Measurements from ENCODE around the gene ELAVL3.
A peak's percentile ranks its signal among the peaks of the same experiment; 100 is the strongest.

The ELAVL3 gene

DNA sequence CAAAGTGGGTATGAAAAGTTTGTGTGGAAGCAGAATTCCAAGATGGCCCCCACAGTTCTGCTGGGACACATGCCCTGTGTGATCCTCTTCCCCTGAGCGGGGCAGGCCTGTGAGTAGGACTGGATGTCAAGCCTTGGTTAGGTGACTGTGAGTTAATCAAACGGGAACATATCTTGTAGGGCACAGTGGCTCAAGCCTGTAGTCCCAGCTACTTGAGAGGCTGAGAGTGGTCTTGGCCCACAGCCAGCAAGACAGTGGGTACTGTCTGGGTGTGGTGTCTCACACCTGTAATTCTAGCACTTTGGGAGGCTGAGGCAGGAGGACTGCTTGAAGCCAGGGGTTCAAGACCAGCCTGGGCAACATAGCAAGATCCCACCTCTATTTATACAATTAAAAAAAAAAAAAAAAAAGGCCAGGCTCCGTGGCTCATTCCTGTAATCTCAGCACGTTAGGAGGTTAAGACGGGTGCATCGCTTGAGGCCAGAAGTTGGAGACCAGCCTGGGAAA is 18.4 kb upstream of the ELAVL3 start:
- Mint-ChIP-seq H3K27me3 (no peaks in the 10 kb centered on the region), H3K9me3 (no peaks in the 10 kb centered on the region), H3K27ac (no peak overlapping the region), H3K36me3 (ENCODE audit: low read depth) (peaks cover 8% of the 10 kb centered on the region), H3K4me1 (peaks cover under 1% of the 10 kb centered on the region), H3K4me3 (no peak overlapping the region)
- DNase-seq (no peak), ATAC-seq (no peak)

DNA sequence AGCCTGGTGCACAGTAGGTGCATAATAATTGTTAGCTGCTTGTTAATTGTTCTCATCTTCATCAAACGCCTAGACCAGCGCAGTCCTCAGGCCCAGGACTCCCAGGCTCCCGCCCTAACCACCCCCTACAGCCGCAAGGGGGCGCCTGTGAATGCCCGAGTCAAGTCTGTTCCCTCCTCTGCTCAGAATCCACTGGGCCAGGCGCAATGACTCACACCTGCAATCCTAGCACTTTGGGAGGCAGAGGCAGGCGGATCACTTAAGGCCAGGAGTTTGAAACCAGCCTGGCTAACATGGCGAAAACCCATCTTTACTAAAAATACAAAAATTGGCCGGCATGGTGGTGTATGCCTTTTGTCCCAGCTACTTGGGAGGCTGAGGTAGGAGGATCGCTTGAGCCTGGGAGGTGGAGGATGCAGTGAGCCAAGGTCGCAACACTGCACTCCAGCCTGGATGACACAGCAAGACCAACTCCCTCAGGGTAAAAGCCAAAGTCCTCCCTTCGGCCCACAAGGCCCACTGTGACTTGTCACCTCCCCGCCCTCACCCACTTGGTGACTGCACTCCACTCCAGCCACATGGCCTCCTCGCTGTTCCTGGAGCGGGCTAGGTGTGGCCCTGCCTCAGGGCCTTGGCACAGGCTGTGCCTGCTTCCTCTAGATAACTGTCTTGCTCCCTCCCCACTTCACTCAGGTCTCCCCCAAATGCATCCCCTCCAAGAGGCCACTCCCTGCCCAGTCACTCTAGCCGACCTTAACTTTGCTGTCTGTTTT is 15.7 kb upstream of the ELAVL3 start:
- Mint-ChIP-seq H3K36me3 (ENCODE audit: low read depth) (peaks cover 8% of the 10 kb centered on the region), H3K4me1 (no peaks in the 10 kb centered on the region), H3K27me3 (no peaks in the 10 kb centered on the region), H3K4me3 (no peak overlapping the region), H3K9me3 (no peaks in the 10 kb centered on the region), H3K27ac (no peak overlapping the region)
- peak; percentile 75 for DNase-seq
- peak; percentile 77 for ATAC-seq

GRCh38 chr19:11495885-11496284 is 15.0 kb upstream of the ELAVL3 start:
- Mint-ChIP-seq H3K36me3 (ENCODE audit: low read depth) (peaks cover 9% of the 10 kb centered on the region), H3K27me3 (no peaks in the 10 kb centered on the region), H3K4me1 (no peaks in the 10 kb centered on the region), H3K27ac (no peak overlapping the region), H3K9me3 (no peaks in the 10 kb centered on the region), H3K4me3 (no peak overlapping the region)
- ATAC-seq (no peak), DNase-seq (no peak)

DNA sequence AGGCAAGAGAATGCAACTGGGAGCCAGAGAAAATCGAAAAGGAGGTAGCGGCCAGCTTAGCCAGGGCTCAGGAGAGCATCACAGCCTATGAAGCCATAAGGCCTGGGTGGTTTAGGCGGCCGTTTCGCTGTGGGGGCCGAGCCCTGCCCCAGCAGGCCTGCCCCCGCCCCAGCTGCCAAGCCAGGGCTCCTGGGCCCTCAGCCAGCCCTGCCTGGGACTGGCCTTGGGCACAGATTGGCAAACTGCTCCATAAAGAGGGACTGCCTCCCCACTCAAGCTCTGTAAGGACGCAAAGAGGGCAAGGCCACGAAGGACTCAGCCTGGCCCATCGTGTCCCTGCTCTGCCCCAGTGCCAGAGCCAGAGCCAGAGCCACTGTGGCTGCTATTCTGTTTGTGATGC is 14.6 kb upstream of the ELAVL3 start:
- H3K4me3 Mint-ChIP-seq, result no peak overlapping the region
- no peaks in the 10 kb centered on the region for H3K9me3 Mint-ChIP-seq
- DNase-seq (no peak), ATAC-seq (no peak)
- H3K36me3 Mint-ChIP-seq (ENCODE audit: low read depth), result peaks cover 13% of the 10 kb centered on the region
- no peaks in the 10 kb centered on the region for H3K4me1 Mint-ChIP-seq
- H3K27ac Mint-ChIP-seq, result no peak overlapping the region
- H3K27me3 Mint-ChIP-seq, result no peaks in the 10 kb centered on the region

DNA sequence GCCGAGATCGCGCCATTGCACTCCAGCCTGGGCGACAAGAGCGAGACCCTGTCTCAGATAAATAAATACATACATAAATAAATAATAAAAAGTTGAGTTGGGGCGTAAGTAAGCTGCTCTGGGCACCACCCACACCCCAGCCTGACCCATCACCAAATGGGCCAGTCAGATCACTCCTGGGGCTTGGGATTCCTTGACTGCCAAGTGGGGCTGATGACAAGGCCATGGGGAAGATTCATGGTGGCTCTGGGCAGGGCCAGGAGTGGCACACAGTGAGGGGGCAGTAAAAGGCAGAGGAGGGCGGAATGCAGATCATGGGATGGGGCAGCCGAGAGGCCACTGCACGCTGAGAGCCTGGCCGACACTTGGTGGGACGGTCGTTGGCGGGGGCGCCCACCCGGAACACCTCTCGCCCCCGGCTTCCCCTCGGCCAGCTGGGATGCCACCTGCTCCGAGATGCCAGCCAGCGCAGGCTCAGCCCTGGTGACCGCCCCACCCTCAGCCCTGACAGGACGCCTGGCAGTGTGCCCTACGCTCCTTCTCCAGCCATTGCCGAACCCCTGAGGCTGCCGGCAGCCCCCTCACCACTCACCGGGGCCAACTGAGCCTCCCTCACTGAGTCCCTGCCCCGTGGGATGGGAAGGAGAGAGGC is 13.9 kb upstream of the ELAVL3 start:
- H3K27me3 Mint-ChIP-seq, result no peaks in the 10 kb centered on the region
- peaks cover 14% of the 10 kb centered on the region for H3K36me3 Mint-ChIP-seq (ENCODE audit: low read depth)
- H3K4me1 Mint-ChIP-seq, result no peaks in the 10 kb centered on the region
- H3K4me3 Mint-ChIP-seq, result no peak overlapping the region
- H3K9me3 Mint-ChIP-seq, result no peaks in the 10 kb centered on the region
- DNase-seq, result no peak
- no peak overlapping the region for H3K27ac Mint-ChIP-seq
- ATAC-seq, result no peak

DNA sequence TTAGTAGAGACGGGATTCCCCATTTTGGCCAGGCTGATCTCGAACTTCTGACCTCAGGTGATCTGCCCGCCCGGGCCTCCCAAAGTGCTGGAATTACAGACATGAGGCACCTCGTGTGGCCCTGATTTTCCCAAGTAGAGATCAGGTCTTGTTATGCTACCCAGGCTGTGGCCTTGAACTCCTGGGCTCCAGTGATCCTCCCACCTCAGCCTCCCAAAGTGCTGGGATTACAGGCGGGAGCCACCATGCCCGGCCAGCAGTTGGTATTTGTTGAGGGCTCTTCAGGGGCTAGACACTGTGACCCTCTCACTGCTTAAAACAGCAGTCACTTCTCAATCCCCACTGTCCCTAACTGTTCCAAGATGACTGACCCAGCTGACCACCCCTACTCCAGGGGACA is 8.5 kb upstream of the ELAVL3 start:
- Mint-ChIP-seq H3K27ac (no peak overlapping the region), H3K4me1 (no peaks in the 10 kb centered on the region), H3K36me3 (ENCODE audit: low read depth) (peaks cover 12% of the 10 kb centered on the region), H3K9me3 (no peaks in the 10 kb centered on the region), H3K4me3 (no peak overlapping the region), H3K27me3 (no peaks in the 10 kb centered on the region)
- ATAC-seq (no peak), DNase-seq (no peak)

DNA sequence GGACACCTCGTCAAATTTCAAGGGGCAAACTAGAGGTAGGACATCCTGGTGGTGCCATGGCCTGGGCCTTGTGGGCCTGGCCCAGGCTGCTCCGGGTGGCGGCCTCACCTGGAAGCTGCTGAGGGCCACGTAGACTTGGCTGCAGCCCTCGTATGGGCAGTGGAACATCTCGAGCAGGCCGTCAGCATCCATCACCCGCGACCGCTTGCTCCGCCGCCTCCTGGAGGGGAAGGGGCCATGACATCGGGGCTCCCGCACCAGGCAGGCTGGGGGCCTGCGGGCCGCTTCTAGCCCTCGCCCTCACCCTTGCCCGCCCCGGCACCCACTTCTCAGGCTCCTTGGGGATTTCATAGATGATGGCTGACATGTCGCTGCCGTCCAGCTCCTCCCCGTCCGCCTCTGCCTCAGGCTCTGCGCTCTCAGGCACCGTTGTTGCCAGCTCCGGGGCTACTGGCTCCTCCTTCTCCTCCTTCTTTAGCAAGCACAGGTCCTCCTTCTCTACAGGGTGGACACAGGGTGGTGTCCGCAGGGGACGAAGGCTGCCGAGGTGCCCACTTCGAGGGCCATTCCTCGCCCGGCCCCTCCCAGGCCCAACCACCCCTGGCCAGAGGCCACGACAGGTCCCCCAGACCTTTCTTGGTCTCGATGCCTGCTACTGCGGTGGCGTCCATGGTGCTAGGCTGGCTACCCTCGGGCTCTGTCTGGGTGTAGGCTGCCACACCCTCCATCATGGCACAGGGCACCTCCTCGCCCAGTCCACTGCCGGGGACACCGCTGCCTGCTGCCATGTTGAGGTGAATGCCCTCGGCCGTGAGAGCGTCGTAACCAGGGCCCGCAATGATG is 6.0 kb upstream of the ELAVL3 start:
- no peak overlapping the region for H3K4me3 Mint-ChIP-seq
- DNase-seq (no peak), ATAC-seq (no peak)
- no peak overlapping the region for H3K27ac Mint-ChIP-seq
- H3K9me3 Mint-ChIP-seq, result no peaks in the 10 kb centered on the region
- H3K36me3 Mint-ChIP-seq (ENCODE audit: low read depth), result peaks cover 14% of the 10 kb centered on the region
- peaks cover under 1% of the 10 kb centered on the region for H3K27me3 Mint-ChIP-seq
- peaks cover 8% of the 10 kb centered on the region for H3K4me1 Mint-ChIP-seq

DNA sequence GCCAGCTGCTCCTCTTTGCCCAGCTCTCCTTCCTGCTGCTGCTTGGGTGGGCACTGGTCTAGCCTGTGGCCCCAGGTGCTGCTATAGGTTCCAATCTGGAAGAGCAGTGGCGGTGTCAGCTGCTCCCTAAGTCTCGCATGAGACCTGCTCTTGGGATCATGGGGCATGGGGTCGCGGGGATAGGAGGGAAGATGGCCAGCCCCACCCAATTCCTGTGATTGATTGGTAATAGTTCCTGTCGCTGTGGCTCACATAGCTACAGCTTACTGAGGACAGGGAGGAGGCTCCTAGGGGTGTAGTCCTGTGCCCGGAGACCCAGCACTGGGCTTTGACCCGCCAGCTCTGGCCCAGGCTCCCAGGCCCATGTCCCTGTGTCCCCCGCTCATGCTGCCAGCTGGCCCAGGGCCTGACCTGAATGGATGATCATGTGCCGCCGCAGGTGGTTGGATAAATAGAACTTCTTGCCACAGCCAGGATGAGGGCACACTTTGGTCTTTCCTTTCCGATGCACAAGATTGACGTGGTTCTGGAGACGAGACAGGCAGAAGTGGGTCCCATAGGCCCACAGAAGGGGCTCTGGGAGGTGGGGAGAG is 4.5 kb upstream of the ELAVL3 start:
- DNase-seq (no peak), ATAC-seq (no peak)
- no peak overlapping the region for H3K27ac Mint-ChIP-seq
- peaks cover 17% of the 10 kb centered on the region for H3K4me1 Mint-ChIP-seq
- H3K36me3 Mint-ChIP-seq (ENCODE audit: low read depth), result peaks cover 9% of the 10 kb centered on the region
- no peaks in the 10 kb centered on the region for H3K9me3 Mint-ChIP-seq
- no peak overlapping the region for H3K4me3 Mint-ChIP-seq
- peaks cover 11% of the 10 kb centered on the region for H3K27me3 Mint-ChIP-seq

GRCh38 chr19:11483366-11484111 is 2.7 kb upstream of the ELAVL3 start:
- ATAC-seq (no peak), DNase-seq (no peak)
- no peak overlapping the region for H3K27ac Mint-ChIP-seq
- peaks cover 19% of the 10 kb centered on the region for H3K4me1 Mint-ChIP-seq
- H3K27me3 Mint-ChIP-seq, result peaks cover 19% of the 10 kb centered on the region
- no peaks in the 10 kb centered on the region for H3K9me3 Mint-ChIP-seq
- H3K4me3 Mint-ChIP-seq, result no peak overlapping the region
- H3K36me3 Mint-ChIP-seq (ENCODE audit: low read depth), result peaks cover 6% of the 10 kb centered on the region

DNA sequence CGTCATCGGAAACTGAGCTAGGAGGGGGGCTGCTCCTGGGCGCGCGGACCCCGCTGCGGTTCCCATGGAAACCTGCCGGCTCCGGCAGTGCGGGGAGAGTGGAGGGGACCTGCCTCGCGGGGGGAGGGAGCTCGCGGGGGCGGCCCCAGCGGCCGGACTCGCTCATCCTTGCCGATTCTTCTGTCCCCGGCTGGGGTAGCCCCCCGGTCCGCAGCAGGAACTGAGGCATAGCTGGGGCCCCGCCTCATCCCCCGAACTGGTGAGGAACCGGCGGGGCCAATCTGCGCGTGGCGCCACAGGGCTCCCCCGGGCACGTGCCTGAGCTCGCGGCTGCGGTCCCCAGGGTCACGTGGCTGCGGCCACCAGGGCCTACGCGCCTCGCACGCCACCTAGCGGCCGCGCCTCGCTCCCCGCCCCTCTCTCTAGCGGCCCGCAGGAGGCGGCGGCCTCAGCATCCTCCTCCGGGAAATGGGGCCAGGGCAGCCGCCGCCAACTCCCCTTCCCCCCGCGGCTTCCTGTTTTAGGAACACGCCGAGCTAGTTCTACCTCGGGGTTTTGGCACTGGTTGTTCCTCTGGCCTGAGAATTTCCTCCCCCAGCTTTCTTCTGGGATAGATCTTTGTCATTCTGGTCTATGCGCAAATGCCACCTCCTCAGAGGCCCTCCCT is 1.7 kb upstream of the ELAVL3 start:
- ATAC-seq (peak; percentile 65), DNase-seq (peak; percentile 93)
- H3K9me3 Mint-ChIP-seq, result no peaks in the 10 kb centered on the region
- H3K27ac Mint-ChIP-seq, result peak overlapping the region; percentile 76
- H3K4me1 Mint-ChIP-seq, result peaks cover 19% of the 10 kb centered on the region
- peak overlapping the region; percentile 73 for H3K4me3 Mint-ChIP-seq
- H3K36me3 Mint-ChIP-seq (ENCODE audit: low read depth), result peaks cover 6% of the 10 kb centered on the region
- H3K27me3 Mint-ChIP-seq, result peaks cover 23% of the 10 kb centered on the region

DNA sequence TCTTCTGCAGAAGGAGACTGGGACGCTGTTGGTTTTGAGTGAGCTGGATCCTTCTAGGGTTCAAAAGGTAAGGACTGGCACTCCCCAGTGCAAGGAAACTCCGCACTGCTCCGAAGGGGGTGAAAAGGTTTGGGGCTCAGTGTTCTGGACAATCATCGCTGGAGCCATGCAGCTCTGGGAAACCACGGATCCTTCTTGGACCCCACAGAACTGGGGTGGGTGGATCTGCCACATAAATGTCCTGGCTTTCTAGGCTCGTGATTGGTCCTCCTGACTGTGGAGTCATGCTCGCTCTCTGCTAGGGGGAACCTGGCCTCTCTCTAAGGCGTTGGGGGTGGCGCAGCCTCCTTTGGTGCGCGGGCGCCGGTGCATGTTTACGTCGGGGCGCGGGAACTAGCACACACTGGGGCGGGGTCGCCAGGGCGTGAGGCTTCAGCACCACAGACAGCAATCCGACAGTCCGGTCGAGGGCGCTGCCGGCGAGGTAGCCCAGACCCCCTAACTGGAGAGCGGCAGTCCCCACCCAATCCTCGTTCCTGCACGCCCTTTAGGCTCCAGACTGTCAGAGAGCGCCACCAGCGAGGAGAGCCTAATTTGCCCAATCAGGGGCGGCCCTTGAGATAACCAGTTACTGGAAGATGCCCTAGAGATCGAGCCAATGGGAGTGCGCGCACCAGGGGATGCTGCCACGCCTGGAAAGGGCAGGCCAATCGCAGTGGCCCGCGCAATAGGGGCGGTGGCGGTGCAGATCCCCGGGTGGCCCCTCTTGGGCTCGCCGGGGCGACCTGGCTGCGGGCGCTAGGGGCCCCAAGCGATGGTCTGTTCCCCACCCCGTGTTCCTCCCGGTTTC is 913 bp upstream of the ELAVL3 start:
- peak; percentile 85 for DNase-seq
- peaks cover 19% of the 10 kb centered on the region for H3K4me1 Mint-ChIP-seq
- peak overlapping the region; percentile 73 for H3K4me3 Mint-ChIP-seq
- H3K36me3 Mint-ChIP-seq (ENCODE audit: low read depth), result peaks cover 6% of the 10 kb centered on the region
- peak overlapping the region; percentile 76 for H3K27ac Mint-ChIP-seq
- ATAC-seq, result peak; percentile 89
- no peaks in the 10 kb centered on the region for H3K9me3 Mint-ChIP-seq
- H3K27me3 Mint-ChIP-seq, result peaks cover 27% of the 10 kb centered on the region

DNA sequence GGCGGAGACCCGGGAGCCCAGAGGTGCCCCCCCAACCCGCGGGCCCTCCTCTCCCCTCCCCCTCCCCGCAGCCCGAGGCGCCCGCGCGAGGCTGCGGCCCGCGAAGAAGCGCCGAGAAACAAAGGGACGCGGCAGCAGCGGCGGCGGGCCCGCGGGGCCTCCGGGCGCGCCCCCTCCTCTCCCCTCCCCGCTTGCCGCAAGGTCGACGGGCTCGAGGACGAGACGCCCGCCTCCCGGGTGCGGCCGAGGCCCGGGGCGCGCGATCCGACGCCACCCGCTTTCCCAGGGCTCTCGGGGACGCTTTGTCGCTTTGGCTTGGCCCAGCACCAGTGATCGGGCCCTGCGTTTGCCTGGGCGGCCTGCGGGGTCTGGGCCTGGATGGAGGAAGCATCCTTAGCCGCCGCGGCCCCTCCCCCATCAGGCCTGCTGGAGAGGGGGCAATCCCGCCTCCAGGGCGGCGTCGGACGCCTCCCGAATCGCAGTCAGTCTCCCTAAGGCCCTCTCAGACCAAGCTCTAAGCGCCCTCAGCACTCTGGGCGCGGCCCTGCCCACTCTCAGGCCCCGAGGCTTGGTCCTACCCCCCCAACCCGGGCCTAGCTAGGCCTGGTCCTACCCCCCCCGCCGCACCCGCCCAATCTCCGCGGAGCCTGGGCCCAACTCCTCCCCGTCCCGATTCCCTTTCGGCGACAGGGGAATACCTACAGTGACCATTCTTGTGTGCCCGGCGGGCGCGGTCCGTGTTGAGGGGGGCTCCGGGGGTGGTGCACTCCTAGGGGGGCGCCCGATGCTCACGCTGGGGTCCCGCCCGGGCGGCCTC is 740 bp downstream of the ELAVL3 start:
- H3K4me3 Mint-ChIP-seq, result no peak overlapping the region
- H3K27me3 Mint-ChIP-seq, result peaks cover 31% of the 10 kb centered on the region
- ATAC-seq (no peak), DNase-seq (no peak)
- H3K27ac Mint-ChIP-seq, result no peak overlapping the region
- H3K4me1 Mint-ChIP-seq, result peaks cover 19% of the 10 kb centered on the region
- H3K9me3 Mint-ChIP-seq, result no peaks in the 10 kb centered on the region
- H3K36me3 Mint-ChIP-seq (ENCODE audit: low read depth), result peaks cover 6% of the 10 kb centered on the region

Data from activated naive CD8-positive, alpha-beta T cell treated with anti-CD3 and anti-CD28 coated beads, Interleukin-2, amount 50 U/mL, for 24 hours (primary cell).